NCI-H446 (cell line): ENCODE measurements around the gene RPL32.
"Not testable (repeated sequence)": the region's sequence is repeated elsewhere in the genome, so short reads cannot be mapped to it uniquely, and the experiment has no call there.

ENCODE experiments used
- DNase-seq, 2 experiments: peaks; one replicate each; lab custom pipeline; 2025; lab: John Stamatoyannopoulos, UW

The RPL32 gene

GRCh38 chr3:12868039-12869034 is 27.0 kb upstream of the RPL32 start:
- peak; percentile 11 to 66 for DNase-seq

DNA sequence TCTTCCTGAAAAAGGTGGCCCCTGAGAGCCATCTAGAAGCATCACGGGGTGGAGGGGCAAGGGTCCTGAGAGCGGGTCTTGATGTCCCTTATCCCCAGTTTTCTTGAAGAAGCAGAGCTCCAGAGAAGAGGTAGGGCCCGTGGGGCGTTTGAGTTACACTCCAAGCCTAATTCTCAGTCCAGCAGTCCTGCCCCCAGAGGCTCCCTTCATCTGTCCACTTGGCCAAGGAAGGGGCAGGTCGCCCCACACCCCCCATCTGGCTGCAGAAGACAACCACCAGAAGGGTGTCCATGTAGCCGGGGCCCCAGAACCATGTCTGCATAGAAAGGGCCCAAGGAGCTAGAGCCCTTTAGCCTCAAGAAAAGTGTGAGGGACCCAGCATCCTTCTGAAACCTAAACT is 25.5 kb upstream of the RPL32 start:
- DNase-seq, result no peak

GRCh38 chr3:12865271-12865670 is 23.9 kb upstream of the RPL32 start:
- no peak for DNase-seq

DNA sequence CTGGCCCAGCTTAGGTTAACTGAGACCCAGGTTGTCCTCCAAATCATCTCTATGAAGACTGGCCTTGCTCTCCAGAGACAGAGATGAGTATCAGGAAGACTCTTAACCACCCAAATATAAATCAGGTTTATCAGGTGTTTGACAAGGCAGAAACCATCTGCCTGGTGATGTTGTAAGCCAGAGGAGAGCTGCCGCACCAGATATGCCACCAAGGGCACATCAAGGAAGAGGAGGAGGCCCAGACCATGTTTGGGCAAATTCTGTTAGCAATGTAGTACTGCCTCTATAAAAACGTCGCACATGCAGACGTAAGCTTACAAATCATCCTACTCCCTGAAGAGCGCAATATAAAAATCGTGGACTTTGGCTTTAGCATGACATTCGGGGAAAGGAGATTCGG is 21.0 kb upstream of the RPL32 start:
- DNase-seq, result no peak

GRCh38 chr3:12861611-12862010 is 20.2 kb upstream of the RPL32 start:
- DNase-seq, result no peak

DNA sequence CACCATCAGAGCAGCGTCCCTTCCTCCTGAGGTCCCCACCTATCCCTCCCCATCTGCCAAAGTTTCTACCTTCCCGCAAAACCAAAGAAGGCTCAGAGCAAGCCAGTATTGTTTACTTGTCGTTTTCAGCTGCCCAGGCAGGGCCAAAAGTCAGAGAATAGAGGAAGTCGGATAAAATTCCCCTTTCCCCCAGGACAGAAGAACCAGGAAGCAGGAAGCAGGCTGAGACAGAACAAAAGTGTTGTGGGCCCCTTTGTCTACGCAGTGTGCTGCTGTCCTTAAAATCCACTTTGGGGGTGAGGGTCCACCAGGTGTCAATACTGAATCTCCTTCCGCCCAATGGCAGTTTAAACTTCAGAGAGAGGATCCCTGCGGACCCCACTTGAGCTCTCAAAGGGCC is 18.5 kb upstream of the RPL32 start:
- no peak for DNase-seq

- no peak for DNase-seq
These were observed 15.3 kb upstream of the RPL32 start for GRCh38 chr3:12856626-12857025.

- DNase-seq, result no peak
These were observed 13.2 kb upstream of the RPL32 start for GRCh38 chr3:12854565-12854964.

GRCh38 chr3:12853847-12854246 is 12.5 kb upstream of the RPL32 start:
- not testable (repeated sequence) for DNase-seq

DNA sequence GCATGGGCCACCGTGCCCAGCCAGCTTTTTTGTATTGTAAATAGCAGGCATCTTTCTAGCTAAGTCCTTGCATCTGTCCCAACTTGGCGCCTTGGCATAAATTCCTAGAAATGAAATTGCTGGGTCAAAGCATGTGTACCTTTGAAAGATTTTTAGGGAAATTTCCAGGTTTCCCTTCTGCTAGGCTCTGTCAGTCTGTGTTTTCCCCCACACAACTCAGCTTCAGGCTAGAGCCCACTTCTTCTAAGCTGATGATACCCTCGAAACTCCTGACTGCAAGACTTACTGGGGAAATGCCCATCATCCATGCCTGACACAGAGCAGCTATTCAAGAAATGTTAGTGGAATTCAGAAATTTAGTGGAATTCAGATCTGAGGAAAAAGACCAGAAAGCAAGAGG is 10.8 kb upstream of the RPL32 start:
- DNase-seq, result no peak

DNA sequence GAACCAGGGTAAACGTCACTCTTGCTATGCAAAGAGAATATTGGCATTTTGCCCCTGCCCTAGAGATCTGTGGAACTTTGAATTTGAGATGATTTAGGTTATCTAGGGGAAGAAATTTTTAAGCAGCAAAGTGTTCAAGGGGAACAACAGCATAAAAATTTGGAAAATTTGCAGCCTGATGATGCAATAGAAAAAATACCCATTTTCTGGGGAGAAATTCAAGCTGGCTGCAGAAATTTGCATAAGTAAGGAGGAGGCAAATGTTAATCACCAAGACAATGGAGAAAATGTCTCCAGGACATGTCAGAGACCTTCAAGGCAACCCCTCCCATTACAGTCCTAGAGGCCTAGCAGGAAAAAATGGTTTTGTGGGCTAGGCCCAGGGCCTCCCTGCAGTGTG is 4.4 kb upstream of the RPL32 start:
- DNase-seq, result no peak

- no peak for DNase-seq
These were observed 1.1 kb upstream of the RPL32 start for GRCh38 chr3:12842469-12842868.

- no peak for DNase-seq
These were observed 584 bp upstream of the RPL32 start for GRCh38 chr3:12841970-12842328.

DNA sequence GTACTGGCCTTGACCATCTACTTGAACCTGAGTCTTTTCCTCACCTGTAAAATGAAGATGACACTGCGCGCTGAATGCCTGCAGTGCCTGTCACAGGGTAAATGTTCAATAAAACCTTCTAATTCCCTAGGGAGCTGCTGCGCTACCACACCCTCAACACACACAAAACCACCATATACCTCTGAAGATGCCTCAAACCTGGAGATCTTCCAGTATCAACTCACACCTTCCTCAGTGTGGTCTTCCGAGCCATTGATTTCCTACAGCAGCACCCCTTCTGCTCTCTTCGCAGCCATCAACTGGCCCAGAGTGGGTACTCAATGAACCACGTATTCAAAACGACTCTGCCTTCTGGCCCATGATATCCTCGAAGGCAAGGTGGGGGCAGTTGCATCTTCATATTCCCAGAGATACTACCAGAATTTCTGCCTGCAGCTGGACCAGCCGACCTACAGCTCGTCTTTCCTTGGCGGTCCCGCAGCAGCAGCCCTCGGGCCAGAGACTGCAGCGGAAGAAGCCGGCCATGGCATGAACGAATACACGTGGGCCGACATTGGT is 695 bp downstream of the RPL32 start:
- peak in 1 of 2 experiments; percentile 4 for DNase-seq

DNA sequence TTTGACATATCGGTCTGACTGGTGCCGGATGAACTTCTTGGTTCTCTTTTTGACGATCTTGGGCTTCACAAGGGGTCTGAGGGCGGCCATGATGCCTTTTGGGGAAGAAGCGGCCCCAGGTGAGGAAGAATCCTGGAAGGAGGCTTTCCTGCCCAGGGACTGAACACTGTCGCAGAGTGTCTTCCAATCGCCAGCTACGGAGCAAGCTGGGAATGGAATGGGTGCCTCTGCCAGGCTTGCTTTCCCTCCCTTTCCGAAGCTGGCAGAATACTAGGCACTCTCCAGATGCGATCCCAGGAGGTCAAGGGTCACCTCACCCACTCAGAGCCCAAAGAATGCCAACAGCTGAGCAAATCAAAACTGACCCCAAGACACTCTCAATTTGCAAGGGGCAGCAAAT is 1.2 kb downstream of the RPL32 start:
- not testable (repeated sequence) for DNase-seq

GRCh38 chr3:12839156-12839946 is 2.0 kb downstream of the RPL32 start:
- no peak for DNase-seq

DNA sequence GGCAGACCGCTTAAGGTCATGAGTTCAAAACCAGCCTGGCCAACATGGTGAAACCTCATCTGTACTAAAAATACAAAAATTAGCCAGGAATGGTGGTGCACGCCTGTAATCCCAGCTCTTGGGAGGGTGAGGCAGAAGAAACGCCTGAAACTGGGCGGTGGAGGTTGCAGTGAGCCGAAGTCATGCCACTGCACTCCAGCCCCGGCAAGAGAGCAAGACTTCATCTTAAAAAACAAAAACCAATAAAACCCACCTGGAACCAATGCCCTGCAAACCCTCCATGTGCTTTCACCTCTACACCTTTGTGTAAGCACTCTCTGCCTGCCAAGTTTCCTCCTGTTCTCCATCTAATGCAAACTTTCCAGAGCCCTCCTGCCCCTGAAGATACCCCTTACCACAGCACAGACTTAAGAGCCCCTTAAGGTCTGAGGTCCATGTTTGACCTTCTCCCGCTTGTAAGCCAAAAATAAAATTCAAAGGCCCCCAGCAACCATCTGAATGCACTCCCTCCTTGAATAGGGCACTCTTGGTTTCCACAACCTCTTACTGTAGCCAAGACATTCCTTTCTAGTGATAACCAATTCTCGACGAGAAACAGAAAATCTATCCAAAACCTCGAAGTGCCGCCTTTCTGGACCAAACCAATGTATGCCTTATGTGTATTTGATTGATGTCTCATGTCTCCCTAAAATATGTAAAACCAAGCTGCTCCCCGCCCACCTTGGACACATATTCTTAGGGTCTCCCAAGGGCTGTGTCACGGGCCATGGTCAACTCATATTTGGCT is 3.0 kb downstream of the RPL32 start:
- DNase-seq, result no peak

DNA sequence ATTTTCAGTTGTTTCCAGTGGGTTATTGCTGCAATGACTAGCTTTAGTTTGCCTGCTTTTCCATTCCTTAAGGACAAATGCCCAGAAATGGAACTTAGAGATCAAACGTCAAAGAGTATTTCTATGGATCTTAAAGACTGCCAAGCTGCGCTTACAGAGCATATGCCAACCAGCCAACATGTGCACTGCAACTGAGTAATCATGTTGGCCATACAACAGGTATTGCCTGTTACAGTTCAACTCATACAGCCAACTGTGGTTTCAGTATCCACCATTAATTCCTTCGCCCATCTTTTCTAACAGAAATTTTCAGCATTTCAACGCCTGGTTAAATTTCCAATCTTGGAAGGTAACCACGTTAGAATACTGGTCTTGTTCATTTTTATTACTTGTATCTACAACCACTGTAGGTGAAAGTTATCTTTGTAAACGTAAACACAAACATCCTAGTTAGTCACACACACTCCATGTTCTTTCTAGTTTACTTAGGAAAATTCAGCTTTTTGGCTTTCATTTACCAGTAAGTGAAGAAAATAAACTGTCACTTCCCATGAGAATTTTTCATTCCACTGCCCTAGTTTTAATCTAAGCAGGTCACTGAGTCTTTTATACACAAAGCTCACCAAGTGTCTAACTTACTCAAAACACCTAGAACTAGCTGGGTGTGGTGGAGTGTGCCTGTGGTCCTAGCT is 3.9 kb downstream of the RPL32 start:
- DNase-seq, result no peak

GRCh38 chr3:12835052-12835665 is 6.2 kb downstream of the RPL32 start:
- DNase-seq, result no peak

DNA sequence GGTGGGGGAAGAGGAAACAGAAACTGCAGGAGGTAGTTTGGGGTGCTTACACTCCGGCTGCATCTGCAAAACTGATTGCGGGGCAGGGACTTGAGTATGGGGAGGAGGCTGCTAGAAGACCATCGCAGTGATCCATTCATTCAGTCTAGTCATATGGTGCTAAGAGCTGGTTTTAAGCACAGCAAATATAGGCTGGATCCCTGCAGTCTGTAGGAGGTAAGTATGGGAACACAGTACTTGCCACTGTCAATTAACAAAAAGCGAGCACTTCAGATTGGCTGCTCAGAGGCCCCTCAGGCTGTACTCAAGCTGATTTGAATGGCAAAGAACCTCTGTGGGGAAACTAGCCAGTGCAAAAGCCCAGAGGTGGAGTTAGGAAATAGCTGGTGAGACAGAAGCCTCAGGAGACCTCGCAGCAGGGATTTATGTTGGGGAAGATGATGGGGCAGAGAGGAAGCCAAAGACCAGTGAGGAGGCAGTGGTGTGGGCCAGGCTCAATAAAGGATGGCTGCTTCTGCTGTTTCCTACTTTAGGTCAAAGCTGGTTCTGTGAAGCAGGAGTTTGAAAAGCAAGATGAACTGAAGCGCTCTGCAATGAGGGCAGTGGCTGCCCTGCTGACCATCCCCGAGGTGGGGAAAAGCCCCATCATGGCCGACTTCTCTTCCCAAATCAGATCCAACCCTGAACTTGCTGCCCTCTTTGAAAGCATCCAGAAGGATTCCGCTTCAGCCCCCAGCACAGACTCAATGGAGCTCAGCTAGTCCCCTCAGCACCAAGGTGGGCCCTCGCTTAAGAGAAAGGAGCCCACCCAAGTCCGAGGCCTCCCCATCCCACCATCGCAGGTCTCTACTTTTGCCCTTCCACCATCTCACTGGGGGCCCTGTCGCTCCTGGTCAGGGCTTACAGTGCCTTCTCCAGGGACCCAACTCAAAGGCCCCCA is 7.9 kb downstream of the RPL32 start:
- DNase-seq, result no peak
